Measurements from ENCODE around the gene FCRL5. TPM values are rescaled to one million over a fixed set of nuclear protein-coding genes. Genes with fewer than 3 reads are reported as not detected.

The FCRL5 gene
- not detected for polyA plus RNA-seq (2013, experiment 1 of 2)
- polyA plus RNA-seq (2013, experiment 2 of 2) = not detected

DNA sequence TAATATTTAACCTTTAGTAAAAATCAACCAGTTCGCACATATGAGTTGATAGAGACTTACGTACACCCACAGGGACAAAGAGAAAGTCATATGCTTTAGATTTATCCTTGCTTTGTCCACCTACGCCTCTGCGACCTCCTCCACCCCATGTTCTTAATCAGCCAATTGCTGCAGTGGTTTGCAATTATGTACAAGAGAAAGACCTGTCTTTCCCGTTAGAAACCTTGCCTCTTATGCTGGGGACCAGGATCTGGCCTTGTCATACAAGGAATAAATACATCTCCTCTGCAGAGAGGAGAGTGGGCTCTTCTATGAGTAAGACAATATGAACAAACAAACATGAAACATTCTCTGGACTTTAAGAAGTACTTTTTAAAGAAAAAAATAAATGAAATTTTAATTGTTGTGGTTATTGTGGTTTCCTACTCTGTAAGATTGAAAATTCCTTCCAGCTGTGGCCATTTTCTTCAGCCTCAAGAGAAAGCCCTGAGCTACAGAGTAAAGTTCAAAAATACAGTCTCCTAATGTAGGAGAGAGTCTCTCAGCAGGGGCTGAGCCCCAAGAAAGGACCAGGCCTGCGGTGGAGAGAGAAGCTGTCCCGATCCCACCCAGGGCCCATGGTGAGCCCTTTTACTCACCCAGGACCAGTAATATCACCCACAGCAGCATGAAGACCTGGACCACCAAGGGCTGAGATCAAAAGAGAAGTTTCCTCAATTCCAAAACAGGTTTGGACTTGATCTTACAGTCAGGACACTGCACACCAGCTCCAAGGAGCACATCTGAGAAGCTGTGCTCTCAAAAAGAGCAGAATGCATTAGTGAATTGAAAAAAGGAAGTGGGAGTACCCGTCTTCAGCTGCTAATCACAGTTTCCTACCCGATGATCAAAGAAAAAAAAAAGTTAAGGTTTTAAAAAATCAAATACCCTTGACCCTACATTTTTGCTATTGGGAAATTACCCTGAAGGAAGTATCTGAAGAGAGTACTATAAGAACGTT is at the start of gene FCRL5:
Gene FCRL5 (minus strand): TSS at position 822 of the 1,000 bp plus-strand sequence. CDS start 153 bp downstream, at position 669.
- Histone ChIP-seq H3K27me3 (ENCODE audit: control insufficient read depth in 1 of 2, insufficient read depth in 1 of 2, low read length in 2 of 2) (no peaks in the 10 kb centered on the region), H3K36me3 (ENCODE audit: control insufficient read depth in 1 of 2, insufficient read depth in 2 of 2, low read depth in 1 of 2, low read length in 2 of 2) (no peaks in the 10 kb centered on the region), H2AFZ (ENCODE audit: low read depth, low read length) (no peak within 1 kb of the TSS), H3K4me3 (ENCODE audit: insufficient read depth in 1 of 2, low read depth in 1 of 2, low read length in 2 of 2) (no peak within 1 kb of the TSS), H3K4me1 (ENCODE audit: control insufficient read depth, insufficient read depth, low read depth, low read length) (no peaks in the 10 kb centered on the region), H2BK12ac (ENCODE audit: low read length in 2 of 2) (no peak within 1 kb of the TSS), H3K14ac (ENCODE audit: low read length in 2 of 2) (no peak within 1 kb of the TSS), H3K4ac (ENCODE audit: low read depth in 1 of 2, low read length in 2 of 2) (no peak within 1 kb of the TSS), H3K9me3 (ENCODE audit: control insufficient read depth, low read length) (no peaks in the 10 kb centered on the region), H2BK5ac (ENCODE audit: low read depth, low read length, poor library complexity, severe bottlenecking) (no peak within 1 kb of the TSS), H3K9ac (ENCODE audit: low read length) (no peak within 1 kb of the TSS), H4K91ac (ENCODE audit: low read length) (no peak within 1 kb of the TSS), H3K27ac (ENCODE audit: low read length, poor library complexity, severe bottlenecking) (no peak within 1 kb of the TSS), H2BK15ac (ENCODE audit: low read depth, poor library complexity, severe bottlenecking) (no peak within 1 kb of the TSS), H3K18ac (ENCODE audit: low read depth in 1 of 2, low read length in 2 of 2) (no peak within 1 kb of the TSS), H2AK5ac (ENCODE audit: low read length, severe bottlenecking) (no peak within 1 kb of the TSS), H3K79me1 (replicated peaks; ENCODE audit: low read length, poor library complexity, severe bottlenecking) (no peaks in the 10 kb centered on the region), H3K23ac (ENCODE audit: low read length in 2 of 2) (no peak within 1 kb of the TSS), H2BK120ac (ENCODE audit: low read depth, low read length) (no peak within 1 kb of the TSS), H3K4me2 (ENCODE audit: low read length, poor library complexity, severe bottlenecking) (no peak within 1 kb of the TSS), H4K8ac (ENCODE audit: low read length) (no peak within 1 kb of the TSS)
- no peak for DNase-seq
- 80% methylated on average over 7 of the region's 10 CpGs for WGBS

DNA sequence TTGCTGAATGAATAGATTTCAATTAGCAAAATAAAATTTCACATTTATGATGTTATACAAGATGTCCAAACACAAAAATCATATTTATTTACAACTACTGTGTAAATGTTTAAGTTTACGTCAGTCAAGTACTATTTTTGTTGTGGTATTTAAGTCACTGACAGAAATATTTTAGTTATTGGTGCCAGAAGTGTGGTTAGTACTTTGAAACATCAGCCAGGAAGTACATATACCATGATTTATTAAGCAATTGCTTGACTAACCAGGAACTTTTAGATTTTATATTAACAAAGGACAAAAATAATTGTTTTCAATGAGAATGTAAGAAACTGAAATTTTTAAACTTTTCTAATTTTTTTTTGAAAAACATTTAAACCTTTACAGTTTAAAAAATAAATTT is 47.9 kb upstream of the FCRL5 start:
- no peak overlapping the region for H4K91ac ChIP-seq (ENCODE audit: low read length)
- H3K4me2 ChIP-seq (ENCODE audit: low read length, poor library complexity, severe bottlenecking) = no peak overlapping the region
- H3K18ac ChIP-seq (ENCODE audit: low read depth in 1 of 2, low read length in 2 of 2) = no peak overlapping the region
- H2BK15ac ChIP-seq (ENCODE audit: low read depth, poor library complexity, severe bottlenecking) = no peak overlapping the region
- no peak overlapping the region for H3K14ac ChIP-seq (ENCODE audit: low read length in 2 of 2)
- no peak overlapping the region for H3K23ac ChIP-seq (ENCODE audit: low read length in 2 of 2)
- H2BK12ac ChIP-seq (ENCODE audit: low read length in 2 of 2) = no peak overlapping the region
- H4K8ac ChIP-seq (ENCODE audit: low read length) = no peak overlapping the region
- no peak overlapping the region for H3K4ac ChIP-seq (ENCODE audit: low read depth in 1 of 2, low read length in 2 of 2)
- no peaks in the 10 kb centered on the region for H3K4me1 ChIP-seq (ENCODE audit: control insufficient read depth, insufficient read depth, low read depth, low read length)
- no peak overlapping the region for H3K9ac ChIP-seq (ENCODE audit: low read length)
- no peak overlapping the region for H3K4me3 ChIP-seq (ENCODE audit: insufficient read depth in 1 of 2, low read depth in 1 of 2, low read length in 2 of 2)
- H2AFZ ChIP-seq (ENCODE audit: low read depth, low read length) = no peak overlapping the region
- DNase-seq = no peak
- no peak overlapping the region for H2AK5ac ChIP-seq (ENCODE audit: low read length, severe bottlenecking)
- no peaks in the 10 kb centered on the region for H3K9me3 ChIP-seq (ENCODE audit: control insufficient read depth, low read length)
- H3K27me3 ChIP-seq (ENCODE audit: control insufficient read depth in 1 of 2, insufficient read depth in 1 of 2, low read length in 2 of 2) = peaks cover 0 to 2% of the 10 kb centered on the region in 2 experiments
- no peak overlapping the region for H2BK120ac ChIP-seq (ENCODE audit: low read depth, low read length)
- no peaks in the 10 kb centered on the region for H3K79me1 ChIP-seq (replicated peaks; ENCODE audit: low read length, poor library complexity, severe bottlenecking)
- H3K36me3 ChIP-seq (ENCODE audit: control insufficient read depth in 1 of 2, insufficient read depth in 2 of 2, low read depth in 1 of 2, low read length in 2 of 2) = no peaks in the 10 kb centered on the region
- no CpG with 5 or more reads among the region's 1 CpG for WGBS
- no peak overlapping the region for H2BK5ac ChIP-seq (ENCODE audit: low read depth, low read length, poor library complexity, severe bottlenecking)
- H3K27ac ChIP-seq (ENCODE audit: low read length, poor library complexity, severe bottlenecking) = no peak overlapping the region

DNA sequence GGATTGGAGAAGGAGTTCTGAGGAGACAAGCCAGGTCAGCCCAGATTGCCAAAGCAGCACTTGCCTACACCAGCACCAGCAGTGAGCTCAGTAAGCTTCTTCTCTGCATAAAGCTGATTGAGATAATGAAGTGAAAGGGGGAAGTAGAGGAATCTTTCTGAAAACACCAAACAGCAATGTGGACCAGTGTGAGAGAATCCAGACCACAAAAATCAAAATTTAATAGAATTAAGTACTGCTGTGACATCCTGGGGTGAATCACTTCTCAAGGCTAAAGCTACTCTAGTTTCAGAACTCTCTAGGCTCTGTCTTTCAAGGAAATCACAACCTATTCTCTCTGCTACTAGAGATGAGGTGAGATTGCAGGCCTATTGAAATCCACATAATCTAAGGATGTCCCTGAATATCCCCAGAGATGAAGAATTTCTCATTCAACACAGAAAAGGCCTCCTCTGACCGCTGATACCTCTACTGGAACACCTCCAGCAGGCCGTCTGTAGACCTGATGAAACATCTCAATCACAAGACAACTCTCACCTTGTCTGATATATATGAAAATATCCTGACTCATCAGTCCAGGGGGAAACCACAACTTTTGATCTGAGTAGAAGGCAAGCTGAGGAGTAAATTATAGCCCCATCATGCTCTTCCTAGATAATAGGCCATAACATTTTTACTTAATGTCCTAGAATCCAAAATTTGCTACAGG is 45.8 kb upstream of the FCRL5 start, which contains the start of gene FCRL4:
Gene FCRL4 (minus strand): TSS at position 127 of the 709 bp plus-strand sequence. CDS start 141 bp downstream, outside the sequence.
- Histone ChIP-seq H3K27ac (ENCODE audit: low read length, poor library complexity, severe bottlenecking) (no peak within 1 kb of the TSS), H3K4me1 (ENCODE audit: control insufficient read depth, insufficient read depth, low read depth, low read length) (no peaks in the 10 kb centered on the region), H2BK5ac (ENCODE audit: low read depth, low read length, poor library complexity, severe bottlenecking) (no peak within 1 kb of the TSS), H2AK5ac (ENCODE audit: low read length, severe bottlenecking) (no peak within 1 kb of the TSS), H4K8ac (ENCODE audit: low read length) (no peak within 1 kb of the TSS), H3K4me3 (ENCODE audit: insufficient read depth in 1 of 2, low read depth in 1 of 2, low read length in 2 of 2) (no peak within 1 kb of the TSS), H2BK12ac (ENCODE audit: low read length in 2 of 2) (no peak within 1 kb of the TSS), H4K91ac (ENCODE audit: low read length) (no peak within 1 kb of the TSS), H3K9me3 (ENCODE audit: control insufficient read depth, low read length) (no peaks in the 10 kb centered on the region), H3K18ac (ENCODE audit: low read depth in 1 of 2, low read length in 2 of 2) (no peak within 1 kb of the TSS), H3K4me2 (ENCODE audit: low read length, poor library complexity, severe bottlenecking) (no peak within 1 kb of the TSS), H3K36me3 (ENCODE audit: control insufficient read depth in 1 of 2, insufficient read depth in 2 of 2, low read depth in 1 of 2, low read length in 2 of 2) (no peaks in the 10 kb centered on the region), H3K4ac (ENCODE audit: low read depth in 1 of 2, low read length in 2 of 2) (no peak within 1 kb of the TSS), H2AFZ (ENCODE audit: low read depth, low read length) (no peak within 1 kb of the TSS), H3K14ac (ENCODE audit: low read length in 2 of 2) (no peak within 1 kb of the TSS), H3K27me3 (ENCODE audit: control insufficient read depth in 1 of 2, insufficient read depth in 1 of 2, low read length in 2 of 2) (peaks cover 0 to 2% of the 10 kb centered on the region in 2 experiments), H3K79me1 (replicated peaks; ENCODE audit: low read length, poor library complexity, severe bottlenecking) (no peaks in the 10 kb centered on the region), H2BK15ac (ENCODE audit: low read depth, poor library complexity, severe bottlenecking) (no peak within 1 kb of the TSS), H3K9ac (ENCODE audit: low read length) (no peak within 1 kb of the TSS), H3K23ac (ENCODE audit: low read length in 2 of 2) (no peak within 1 kb of the TSS), H2BK120ac (ENCODE audit: low read depth, low read length) (no peak within 1 kb of the TSS)
- no peak for DNase-seq
- 83% methylated on average over 2 of the region's 2 CpGs for WGBS

DNA sequence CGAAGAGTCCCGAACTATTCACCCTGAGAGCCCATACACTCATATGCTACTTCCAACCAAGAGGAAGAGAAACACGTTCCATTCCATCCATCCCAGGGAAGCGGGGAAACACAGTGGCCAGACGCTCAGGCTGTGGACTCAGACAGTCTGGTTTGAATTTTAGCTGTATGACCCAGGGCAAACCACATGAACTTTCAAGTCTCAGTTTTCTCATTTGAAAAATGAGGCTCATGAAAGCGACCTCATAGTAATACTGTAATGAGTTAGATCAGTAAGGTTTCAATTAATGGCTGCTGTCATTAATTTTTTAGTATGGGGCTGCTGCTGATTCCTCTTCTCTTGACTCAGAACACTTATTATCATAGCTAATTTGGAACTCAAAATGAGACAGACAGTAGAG is 44.1 kb upstream of the FCRL5 start:
- Histone ChIP-seq H2BK12ac (ENCODE audit: low read length in 2 of 2) (no peak overlapping the region), H3K18ac (ENCODE audit: low read depth in 1 of 2, low read length in 2 of 2) (no peak overlapping the region), H2AFZ (ENCODE audit: low read depth, low read length) (no peak overlapping the region), H2BK5ac (ENCODE audit: low read depth, low read length, poor library complexity, severe bottlenecking) (no peak overlapping the region), H4K91ac (ENCODE audit: low read length) (no peak overlapping the region), H3K23ac (ENCODE audit: low read length in 2 of 2) (no peak overlapping the region), H3K36me3 (ENCODE audit: control insufficient read depth in 1 of 2, insufficient read depth in 2 of 2, low read depth in 1 of 2, low read length in 2 of 2) (no peaks in the 10 kb centered on the region), H3K4me2 (ENCODE audit: low read length, poor library complexity, severe bottlenecking) (no peak overlapping the region), H3K4me3 (ENCODE audit: insufficient read depth in 1 of 2, low read depth in 1 of 2, low read length in 2 of 2) (no peak overlapping the region), H3K9me3 (ENCODE audit: control insufficient read depth, low read length) (no peaks in the 10 kb centered on the region), H4K8ac (ENCODE audit: low read length) (no peak overlapping the region), H3K27ac (ENCODE audit: low read length, poor library complexity, severe bottlenecking) (no peak overlapping the region), H2BK120ac (ENCODE audit: low read depth, low read length) (no peak overlapping the region), H3K4me1 (ENCODE audit: control insufficient read depth, insufficient read depth, low read depth, low read length) (no peaks in the 10 kb centered on the region), H2BK15ac (ENCODE audit: low read depth, poor library complexity, severe bottlenecking) (no peak overlapping the region), H3K79me1 (replicated peaks; ENCODE audit: low read length, poor library complexity, severe bottlenecking) (no peaks in the 10 kb centered on the region), H3K14ac (ENCODE audit: low read length in 2 of 2) (no peak overlapping the region), H3K4ac (ENCODE audit: low read depth in 1 of 2, low read length in 2 of 2) (no peak overlapping the region), H3K27me3 (ENCODE audit: control insufficient read depth in 1 of 2, insufficient read depth in 1 of 2, low read length in 2 of 2) (peaks cover 0 to 2% of the 10 kb centered on the region in 2 experiments), H2AK5ac (ENCODE audit: low read length, severe bottlenecking) (no peak overlapping the region), H3K9ac (ENCODE audit: low read length) (no peak overlapping the region)
- WGBS = 77% methylated on average over 5 of the region's 6 CpGs
- no peak for DNase-seq

All from mesenchymal stem cell (in vitro differentiated cells and primary cell).